PC-9 (cell line): ENCODE results near the gene AK5. TPM values are rescaled to one million over a fixed set of nuclear protein-coding genes. Genes with fewer than 3 reads are reported as not detected.

ENCODE experiments used
- BruUV-seq: library from RNA; stranded (reverse); fragments of 400-500 nt; replicated peaks from 2 replicates; lab custom pipeline; 2021; lab: Mats Ljungman, UMichigan
- CTCF ChIA-PET: fragments of 300-600 bp; sonication (Branson Sonifier 250); formaldehyde crosslinking; loops from one replicate; lab custom pipeline; 2022; ENCODE audit warnings: antibody characterized with exemption; lab: Charles Lee
- POLR2A ChIA-PET: fragments of 300-600 bp; sonication (Branson Sonifier 250); formaldehyde crosslinking; loops from one replicate; lab custom pipeline; 2022; ENCODE audit warnings: antibody characterized with exemption; ENCODE audit not compliant: unreplicated experiment; lab: Charles Lee
- DNase-seq, 2 experiments: peaks; one replicate each; pipeline versions ENCODE4 v3.0.0 to v3.0.0-alpha.2; 2015 to 2022; ENCODE audit warnings: mixed read lengths in 1 of 2
- H2AFZ ChIP-seq: fragments of 200-600 bp; sonication (generic); 2 replicates; pipeline ENCODE4 v1.8.1; 2017; ENCODE audit warnings: antibody characterized with exemption
- H3F3A ChIP-seq: fragments of 200-600 bp; sonication (generic); 2 replicates; pipeline ENCODE4 v1.8.1; 2017; ENCODE audit warnings: antibody characterized with exemption, mild to moderate bottlenecking, low read depth; ENCODE audit not compliant: insufficient read depth
- H3K27ac ChIP-seq: fragments of 200-600 bp; sonication (generic); 2 replicates; pipeline ENCODE4 v1.6.1; 2016; ENCODE audit warnings: mixed run types
- H3K27me3 ChIP-seq: fragments of 200-600 bp; sonication (generic); 2 replicates; pipeline ENCODE4 v1.6.1; 2016; ENCODE audit warnings: low read depth, mixed run types; ENCODE audit not compliant: insufficient read depth
- H3K36me3 ChIP-seq: fragments of 200-600 bp; sonication (generic); 2 replicates; pipeline ENCODE4 v1.6.1; 2016; ENCODE audit warnings: low read depth, mixed run types
- H3K4me1 ChIP-seq: fragments of 200-600 bp; sonication (generic); replicated peaks from 2 replicates; pipeline ENCODE4 v1.6.1; 2016; ENCODE audit warnings: mixed run types; ENCODE audit not compliant: insufficient read depth
- H3K4me2 ChIP-seq: fragments of 200-600 bp; sonication (generic); 2 replicates; pipeline ENCODE4 v1.6.1; 2017; ENCODE audit warnings: mixed run types
- H3K4me3 ChIP-seq: fragments of 200-600 bp; sonication (generic); 2 replicates; pipeline ENCODE4 v1.6.1; 2016; ENCODE audit warnings: mixed run types
- H3K79me2 ChIP-seq: fragments of 200-600 bp; sonication (generic); 2 replicates; pipeline ENCODE4 v1.6.1; 2017; ENCODE audit warnings: low read depth, mixed run types
- H3K9me2 ChIP-seq: fragments of 200-600 bp; sonication (generic); 2 replicates; pipeline ENCODE4 v1.8.1; 2017; ENCODE audit warnings: mild to moderate bottlenecking; ENCODE audit not compliant: insufficient read depth
- H3K9me3 ChIP-seq: fragments of 200-600 bp; sonication (generic); 2 replicates; pipeline ENCODE4 v1.8.1; 2016; ENCODE audit warnings: low read depth; ENCODE audit not compliant: insufficient read depth
- H4K20me1 ChIP-seq: fragments of 200-600 bp; sonication (generic); 2 replicates; pipeline ENCODE4 v1.8.1; 2017; ENCODE audit not compliant: insufficient read depth
- CTCF ChIP-seq: fragments of 200-600 bp; sonication (generic); conservative IDR thresholded peaks from 2 replicates; pipeline ENCODE4 v1.6.1; 2017; ENCODE audit warnings: mixed run types, antibody characterized with exemption, mild to moderate bottlenecking, moderate library complexity
- EZH2 ChIP-seq: fragments of 200-600 bp; sonication (generic); IDR thresholded peaks from 2 replicates; pipeline ENCODE4 v1.8.0; 2017; ENCODE audit warnings: antibody characterized with exemption, low read depth
- intact Hi-C: fragments of 100-400 bp; cut with micrococcal nuclease; formaldehyde crosslinking; loops from one replicate; pipeline ENCODE4 v1.10.0; 2022; ENCODE audit not compliant: unreplicated experiment
- total RNA-seq: library from RNA; stranded (reverse); gene quantifications from 2 replicates; pipeline ENCODE4 v1.2.3, GENCODE V29; 2021

AK5 gene
- total RNA-seq, 1 experiment from 2014 or later, result 1.2 TPM

GRCh38 chr1:77322061-77322900 lies 40.5 kb downstream of the AK5 start:
- CTCF ChIA-PET, result no interaction called here
- POLR2A ChIA-PET, result interaction anchor here (0.6 kb wide), 1 partner anchor 1781 kb away, joined by 3 read pairs; no protein-coding TSS in a partner anchor
- H3K4me3 ChIP-seq, result peak overlapping the region; percentile 28; the same call in 1 of the 2 replicates
- DNase-seq, result peak; percentile 64 to 99
- H3K27me3 ChIP-seq, result no peaks in the 10 kb centered on the region
- H3K9me3 ChIP-seq, result peaks cover 20% of the 10 kb centered on the region
- no peaks in the 10 kb centered on the region for H3K79me2 ChIP-seq
- H3K4me2 ChIP-seq, result peak overlapping the region; percentile 57
- H3F3A ChIP-seq, result peaks cover 25% of the 10 kb centered on the region
- H4K20me1 ChIP-seq, result no peaks in the 10 kb centered on the region
- TF ChIP-seq EZH2, result no peak
- TF ChIP-seq CTCF, result no peak
- H3K36me3 ChIP-seq, result no peaks in the 10 kb centered on the region
- TSS peak; percentile 94 for BruUV-seq
- H2AFZ ChIP-seq, result peak overlapping the region; percentile 77
- intact Hi-C loops, result loop anchor here (2.0 kb wide), 2 partner anchors 217 to 361 kb away; partner anchors contain the start of gene ZZZ3
- H3K27ac ChIP-seq, result peak overlapping the region; percentile 91
- H3K4me1 ChIP-seq, result peaks cover 30% of the 10 kb centered on the region
- no peaks in the 10 kb centered on the region for H3K9me2 ChIP-seq

GRCh38 chr1:77333501-77333900 lies 51.7 kb downstream of the AK5 start:
- Histone ChIP-seq H3K9me2 (no peaks in the 10 kb centered on the region), H3K79me2 (no peaks in the 10 kb centered on the region), H3K4me1 (no peaks in the 10 kb centered on the region), H3K36me3 (no peaks in the 10 kb centered on the region), H3K9me3 (no peaks in the 10 kb centered on the region; the same call in 1 of the 2 replicates), H2AFZ (no peak overlapping the region), H3K4me3 (no peak overlapping the region), H4K20me1 (no peaks in the 10 kb centered on the region), H3F3A (no peaks in the 10 kb centered on the region), H3K27ac (no peak overlapping the region), H3K4me2 (no peak overlapping the region), H3K27me3 (no peaks in the 10 kb centered on the region)
- TF ChIP-seq CTCF (no peak), EZH2 (no peak)
- POLR2A ChIA-PET, result no interaction called here
- CTCF ChIA-PET, result no interaction called here
- no peak for DNase-seq
- intact Hi-C loops, result no loop called here
- no TSS peak for BruUV-seq

- H3F3A ChIP-seq, result no peaks in the 10 kb centered on the region
- no peak for DNase-seq
- H4K20me1 ChIP-seq, result no peaks in the 10 kb centered on the region
- CTCF ChIA-PET, result interaction anchor here (0.7 kb wide), 1 partner anchor 200 kb away, joined by 3 read pairs; no protein-coding TSS in a partner anchor
- no peak overlapping the region for H3K4me3 ChIP-seq
- POLR2A ChIA-PET, result no interaction called here
- no peaks in the 10 kb centered on the region for H3K4me1 ChIP-seq
- H3K27me3 ChIP-seq, result no peaks in the 10 kb centered on the region
- no peaks in the 10 kb centered on the region for H3K9me2 ChIP-seq
- H3K9me3 ChIP-seq, result no peaks in the 10 kb centered on the region; the same call in 1 of the 2 replicates
- BruUV-seq, result no TSS peak
- H3K27ac ChIP-seq, result no peak overlapping the region
- H3K4me2 ChIP-seq, result no peak overlapping the region
- no peaks in the 10 kb centered on the region for H3K36me3 ChIP-seq
- no peaks in the 10 kb centered on the region for H3K79me2 ChIP-seq
- intact Hi-C loops, result no loop called here
- H2AFZ ChIP-seq, result no peak overlapping the region
- TF ChIP-seq EZH2, result no peak
- no peak for TF ChIP-seq CTCF
Measured at GRCh38 chr1:77336729-77337128, 54.9 kb downstream of the AK5 start.
